GM19043 (cell line): ENCODE measurements around the gene PDXDC1.
"Not testable (repeated sequence)": the region's sequence is repeated elsewhere in the genome, so short reads cannot be mapped to it uniquely, and the experiment has no call there.

Source experiments
- ATAC-seq: cut with Tn5 transposase; IDR thresholded peaks from one replicate; pipeline ENCODE4 v1.9.1; 2021; ENCODE audit warnings: low read depth; ENCODE audit not compliant: unreplicated experiment

The PDXDC1 gene

GRCh38 chr16:15034266-15035162 lies 59.7 kb downstream of the PDXDC1 start:
- no peak for ATAC-seq

- ATAC-seq, result no peak
Measured at GRCh38 chr16:15035163-15035729, 60.4 kb downstream of the PDXDC1 start.

- ATAC-seq, result no peak
Measured at GRCh38 chr16:15037003-15037402, 62.2 kb downstream of the PDXDC1 start.

DNA sequence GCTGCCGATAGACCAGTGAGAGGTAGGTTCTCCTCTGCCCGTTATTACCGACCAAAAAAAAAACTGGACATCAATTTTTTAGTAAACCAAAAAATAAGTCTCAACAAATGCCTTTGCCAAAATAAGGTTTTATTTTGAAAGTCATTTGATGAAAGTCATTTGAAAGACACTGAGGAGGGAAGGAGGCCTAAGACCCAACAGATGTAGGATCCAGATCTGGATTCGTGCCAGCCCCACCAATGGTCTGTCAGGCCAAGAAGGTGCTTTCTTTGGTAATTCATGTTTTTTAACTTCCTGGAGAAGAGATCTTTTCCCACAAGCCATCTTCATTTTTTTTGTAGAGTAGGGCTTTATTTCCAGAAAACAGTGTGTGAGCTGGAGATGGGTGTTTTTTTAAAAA lies 62.9 kb downstream of the PDXDC1 start:
- ATAC-seq, result no peak

- no peak for ATAC-seq
Measured at GRCh38 chr16:15038689-15039088, 63.9 kb downstream of the PDXDC1 start.

- ATAC-seq, result no peak
Measured at GRCh38 chr16:15041271-15042004, 66.6 kb downstream of the PDXDC1 start.

DNA sequence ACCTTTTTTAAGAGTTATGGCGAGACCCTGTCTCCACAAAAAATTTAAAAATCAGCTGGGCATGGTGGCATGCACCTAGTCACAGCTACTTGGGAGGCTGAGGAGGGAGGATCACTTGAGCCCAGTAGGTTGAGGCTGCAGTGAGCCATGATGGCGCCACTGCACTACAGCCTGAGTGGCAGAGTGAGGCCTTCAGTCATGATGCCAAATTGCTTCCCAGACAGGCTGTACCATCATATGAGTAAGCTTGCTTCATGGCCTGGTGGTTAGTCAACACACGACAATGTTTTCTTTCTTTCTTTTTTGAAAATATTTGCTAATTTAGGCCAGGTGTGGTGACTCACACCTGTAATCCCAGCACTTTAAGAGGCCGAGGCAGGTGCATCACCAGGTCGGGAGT lies 68.5 kb downstream of the PDXDC1 start:
- ATAC-seq, result no peak

GRCh38 chr16:15044286-15044685 lies 69.5 kb downstream of the PDXDC1 start:
- no peak for ATAC-seq

- not testable (repeated sequence) for ATAC-seq
Measured at GRCh38 chr16:15045270-15045669, 70.4 kb downstream of the PDXDC1 start.

- ATAC-seq, result no peak
Measured at GRCh38 chr16:15046692-15047376, 72.0 kb downstream of the PDXDC1 start.

GRCh38 chr16:15049581-15050180 lies 74.9 kb downstream of the PDXDC1 start:
- ATAC-seq, result no peak

DNA sequence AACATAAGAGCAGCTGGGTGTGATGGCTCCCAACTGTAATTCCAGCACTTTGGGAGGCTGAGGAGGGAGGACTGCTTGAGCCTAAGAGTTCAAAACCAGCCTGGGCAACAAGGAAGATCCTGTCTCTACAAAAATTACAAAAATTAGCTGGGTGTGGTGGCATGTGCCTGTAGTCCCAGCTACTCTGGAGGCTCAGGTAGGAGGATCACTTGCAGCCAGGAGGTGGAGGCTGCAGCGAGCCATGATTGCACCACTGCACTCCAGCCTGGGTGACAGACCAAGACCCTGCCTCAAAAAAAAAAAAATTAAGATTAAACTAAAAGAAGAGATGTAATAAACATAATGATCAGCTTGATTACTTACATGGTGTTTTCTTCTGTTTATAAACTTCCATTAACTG lies 75.6 kb downstream of the PDXDC1 start:
- not testable (repeated sequence) for ATAC-seq

GRCh38 chr16:15051387-15051951 lies 76.6 kb downstream of the PDXDC1 start:
- no peak for ATAC-seq

- no peak for ATAC-seq
Measured at GRCh38 chr16:15052747-15053476, 78.1 kb downstream of the PDXDC1 start.

DNA sequence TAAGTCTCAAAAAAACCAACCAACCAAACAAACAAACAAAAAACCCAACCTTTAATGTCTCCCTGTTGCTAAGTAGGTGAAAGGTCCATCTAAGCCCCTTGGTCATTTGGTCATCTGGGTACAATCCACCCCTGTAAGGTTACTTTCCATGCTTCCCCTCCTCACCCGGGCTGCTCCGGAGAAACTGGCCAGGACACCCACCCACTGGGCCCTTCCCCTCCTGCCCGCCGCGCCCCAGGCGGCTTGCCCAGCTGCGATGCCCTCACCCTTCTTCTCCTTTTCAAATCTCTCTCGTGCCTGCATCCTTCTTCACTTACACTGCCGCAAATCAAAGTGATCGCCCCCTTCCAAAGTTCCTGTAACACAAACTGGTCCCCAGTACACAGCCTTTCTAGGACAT lies 79.1 kb downstream of the PDXDC1 start:
- no peak for ATAC-seq

GRCh38 chr16:15054357-15055140 lies 79.7 kb downstream of the PDXDC1 start:
- ATAC-seq, result no peak

GRCh38 chr16:15055141-15056053 lies 80.6 kb downstream of the PDXDC1 start:
- ATAC-seq, result peak; percentile 44
